Right lobe of liver (tissue), 6 donors: ENCODE results near the gene RBM19. TPM values are rescaled to one million over a fixed set of nuclear protein-coding genes. Genes with fewer than 3 reads are reported as not detected.

ENCODE experiments used
- ATAC-seq, 4 donors: fragments of 200-7000 bp; cut with Tn5 transposase; one replicate each; pipeline ENCODE4 v1.9.1; 2020; ENCODE audit warnings: mild to moderate bottlenecking in 4 of 4, moderate library complexity in 4 of 4
- DNase-seq, 3 donors: peaks; one replicate each; pipeline ENCODE4 v3.0.0-alpha.2; 2020
- H3K27ac ChIP-seq, 3 donors: fragments of 200-600 bp; one replicate each; pipeline ENCODE4 v1.8.0; 2022
- H3K27me3 ChIP-seq, 2 donors: fragments of 200-600 bp; one replicate each; pipeline ENCODE4 v1.8.0; 2022
- H3K36me3 ChIP-seq, 4 donors: fragments of 200-600 bp; sonication (generic) in 1 of 4; one replicate each; pipeline versions ENCODE4 v1.5.1 to v1.8.0; 2017 to 2022; ENCODE audit warnings: control low read depth in 1 of 4
- H3K4me1 ChIP-seq, 4 donors: fragments of 200-600 bp; sonication (generic) in 1 of 4; one replicate each; pipeline versions ENCODE4 v1.5.1 to v1.8.0; 2017 to 2022; ENCODE audit warnings: control low read depth in 1 of 4
- H3K4me3 ChIP-seq, 3 donors: fragments of 200-600 bp; one replicate each; pipeline ENCODE4 v1.8.0; 2022
- H3K9me3 ChIP-seq, 4 donors: fragments of 200-600 bp; sonication (generic) in 1 of 4; one replicate each; pipeline versions ENCODE4 v1.5.1 to v1.8.0; 2017 to 2022; ENCODE audit warnings: control low read depth in 1 of 4
- POLR2A ChIP-seq: fragments of 450-650 bp; IDR thresholded peaks from one replicate; pipeline ENCODE4 v1.6.1; 2017; ENCODE audit warnings: antibody characterized with exemption, mild to moderate bottlenecking
- WGBS: methylation state at CpG from one replicate; pipeline ENCODE4 v1.1.6; 2018; ENCODE audit warnings: low coverage, low lambda C conversion rate; ENCODE audit not compliant: insufficient coverage; ENCODE audit errors: missing lambda C conversion rate; 5-methylcytosine and 5-hydroxymethylcytosine counted together
- intact Hi-C, 2 donors: fragments of 100-400 bp; cut with DNase I; formaldehyde crosslinking; loops; one replicate each; pipeline versions ENCODE4 v1.11.2 to v1.14.1; 2022
- total RNA-seq, 6 experiments: library from RNA; depleted of rRNA in 2 of 6; stranded (reverse); fragments of >200 nt in 2 of 6; fragmentation: NEBNext Ultra II Directional in 3 of 6; extraction: Animal tissue kit (Norgen Biotek cat#: 25700) in 3 of 6; gene quantifications; one replicate each; pipeline versions ENCODE4 v1.1.0 to v1.2.4, GENCODE V29; 2016 to 2023
- TF ChIP-seq, protein P1 (sequence below), 4 donors: fragments of 200-600 bp in 3 of 4; fragments of 450-650 bp in 1 of 4; IDR thresholded peaks; one replicate each; pipeline versions ENCODE4 v1.5.1 to v1.8.0; 2016 to 2022; ENCODE audit warnings: antibody characterized with exemption in 4 of 4, mild to moderate bottlenecking in 2 of 4
- donor health status: DM: no; HTN: yes; CAD: no.
- donor health status: DM: no; HTN: no; CAD: no.
- donor health status: DM: no; HTN: no; CAD: no.
- donor health status: DM: no; HTN: yes; CAD: no.
- donor health status: DM: no; HTN: yes; CAD: no.

Gene RBM19
- total RNA-seq, 6 experiments from 2014 or later: 11.3 to 17.2 (median 14.2) TPM

DNA sequence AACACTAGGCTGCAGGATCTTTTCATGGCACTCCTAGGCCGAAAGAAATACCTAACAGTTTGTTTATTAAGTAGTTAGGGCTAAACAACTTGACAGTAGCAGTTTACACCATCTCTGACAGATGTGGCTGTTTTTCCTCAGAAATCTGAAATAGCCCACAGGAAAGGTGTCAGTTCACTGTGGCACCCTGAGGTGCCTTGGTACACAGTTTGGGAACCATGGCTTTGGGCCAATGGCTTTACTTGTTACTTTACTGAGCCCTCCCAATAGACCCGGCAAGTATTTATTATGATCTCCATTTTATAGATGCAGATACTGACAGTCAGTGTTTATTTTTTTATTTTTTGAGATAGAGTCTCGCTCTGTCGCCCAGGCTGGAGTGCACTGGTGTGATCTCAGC is 69.3 kb downstream of the RBM19 start:
- Histone ChIP-seq H3K27me3 (no peaks in the 10 kb centered on the region), H3K27ac (no peak overlapping the region), H3K4me1 (no peaks in the 10 kb centered on the region), H3K4me3 (no peak overlapping the region), H3K9me3 (no peaks in the 10 kb centered on the region), H3K36me3 (no peaks in the 10 kb centered on the region)
- ATAC-seq: no peak
- 96% methylated on average over 4 of the region's 4 CpGs for WGBS
- DNase-seq: no peak
- no peak for TF ChIP-seq POLR2A
- TF ChIP-seq, protein P1, sequence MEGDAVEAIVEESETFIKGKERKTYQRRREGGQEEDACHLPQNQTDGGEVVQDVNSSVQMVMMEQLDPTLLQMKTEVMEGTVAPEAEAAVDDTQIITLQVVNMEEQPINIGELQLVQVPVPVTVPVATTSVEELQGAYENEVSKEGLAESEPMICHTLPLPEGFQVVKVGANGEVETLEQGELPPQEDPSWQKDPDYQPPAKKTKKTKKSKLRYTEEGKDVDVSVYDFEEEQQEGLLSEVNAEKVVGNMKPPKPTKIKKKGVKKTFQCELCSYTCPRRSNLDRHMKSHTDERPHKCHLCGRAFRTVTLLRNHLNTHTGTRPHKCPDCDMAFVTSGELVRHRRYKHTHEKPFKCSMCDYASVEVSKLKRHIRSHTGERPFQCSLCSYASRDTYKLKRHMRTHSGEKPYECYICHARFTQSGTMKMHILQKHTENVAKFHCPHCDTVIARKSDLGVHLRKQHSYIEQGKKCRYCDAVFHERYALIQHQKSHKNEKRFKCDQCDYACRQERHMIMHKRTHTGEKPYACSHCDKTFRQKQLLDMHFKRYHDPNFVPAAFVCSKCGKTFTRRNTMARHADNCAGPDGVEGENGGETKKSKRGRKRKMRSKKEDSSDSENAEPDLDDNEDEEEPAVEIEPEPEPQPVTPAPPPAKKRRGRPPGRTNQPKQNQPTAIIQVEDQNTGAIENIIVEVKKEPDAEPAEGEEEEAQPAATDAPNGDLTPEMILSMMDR (IDR thresholded peaks at IDR 0.05): no peak
- intact Hi-C loops: no loop called here

DNA sequence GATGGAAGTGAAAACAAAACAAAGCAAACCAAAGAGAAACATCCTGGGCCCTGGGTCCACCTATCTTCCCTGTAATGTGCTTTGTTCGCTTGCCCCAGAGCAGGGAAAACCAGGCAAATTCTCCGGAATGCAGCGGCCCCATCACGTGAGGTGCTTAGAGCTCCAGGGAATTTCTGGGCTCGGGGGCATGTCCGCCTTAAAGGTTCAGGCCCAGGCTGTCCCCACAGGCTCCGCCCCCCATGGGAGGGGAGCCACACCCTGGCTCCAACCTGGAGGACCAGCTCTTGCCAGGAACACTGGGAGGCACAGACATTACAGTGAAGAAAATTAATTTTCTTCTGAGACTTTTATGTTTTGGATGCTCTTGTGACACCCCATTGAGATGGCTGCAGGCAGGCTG is 69.9 kb downstream of the RBM19 start:
- Histone ChIP-seq H3K36me3 (no peaks in the 10 kb centered on the region), H3K9me3 (no peaks in the 10 kb centered on the region), H3K27me3 (no peaks in the 10 kb centered on the region), H3K27ac (no peak overlapping the region), H3K4me1 (no peaks in the 10 kb centered on the region), H3K4me3 (no peak overlapping the region)
- 100% methylated on average over 4 of the region's 7 CpGs for WGBS
- TF ChIP-seq, protein P1 (IDR thresholded peaks at IDR 0.05): no peak
- no peak for TF ChIP-seq POLR2A
- ATAC-seq (no peak), DNase-seq (no peak)
- intact Hi-C loops: no loop called here

DNA sequence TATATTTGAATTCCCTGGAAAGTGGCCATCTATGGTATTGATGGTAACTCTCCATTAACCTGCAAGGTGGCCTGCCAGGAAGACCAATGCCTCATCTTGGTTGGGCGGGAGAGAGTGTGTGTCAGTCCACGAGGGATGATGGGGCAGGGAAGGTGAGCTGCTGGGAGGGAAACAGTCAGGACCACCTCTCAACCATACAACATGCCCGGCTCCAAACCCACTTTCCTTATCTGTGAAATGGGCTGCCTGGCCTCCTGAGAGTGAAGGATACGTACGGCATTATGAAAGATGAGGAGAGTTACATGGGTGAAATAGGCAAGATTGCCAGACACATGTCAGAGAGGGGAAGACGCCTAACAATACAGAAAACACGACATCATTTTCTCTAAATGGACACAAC is 70.9 kb downstream of the RBM19 start:
- Histone ChIP-seq H3K27ac (no peak overlapping the region), H3K4me1 (no peaks in the 10 kb centered on the region), H3K27me3 (no peaks in the 10 kb centered on the region), H3K36me3 (no peaks in the 10 kb centered on the region), H3K4me3 (no peak overlapping the region), H3K9me3 (no peaks in the 10 kb centered on the region)
- ATAC-seq: no peak
- WGBS: 89% methylated on average over 7 of the region's 7 CpGs
- no peak for DNase-seq
- intact Hi-C loops: no loop called here
- TF ChIP-seq POLR2A: no peak
- TF ChIP-seq, protein P1 (IDR thresholded peaks at IDR 0.05): no peak

DNA sequence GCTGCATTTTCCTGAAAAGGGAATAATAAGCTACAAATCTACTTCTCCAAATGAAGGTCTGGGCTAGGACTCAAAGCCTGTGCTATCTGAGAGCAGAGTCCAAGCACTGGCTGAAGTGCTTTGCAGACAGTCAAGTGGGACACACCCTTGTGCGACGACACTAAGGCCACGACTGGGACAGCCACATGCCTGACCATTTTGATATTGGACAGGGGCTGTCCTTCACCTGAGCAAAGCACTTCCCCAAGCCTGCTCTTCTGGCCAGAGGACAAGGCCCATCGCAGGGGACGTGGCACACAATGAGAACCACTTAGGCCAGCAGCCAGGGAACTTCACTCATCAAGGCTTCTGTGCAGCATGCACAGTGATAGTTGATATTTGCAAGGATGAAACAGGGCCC is 71.4 kb downstream of the RBM19 start:
- H3K36me3 ChIP-seq: no peaks in the 10 kb centered on the region
- DNase-seq (no peak), ATAC-seq (no peak)
- no peak for TF ChIP-seq POLR2A
- TF ChIP-seq, protein P1 (IDR thresholded peaks at IDR 0.05): no peak
- H3K4me3 ChIP-seq: no peak overlapping the region
- H3K4me1 ChIP-seq: no peaks in the 10 kb centered on the region
- no peaks in the 10 kb centered on the region for H3K27me3 ChIP-seq
- WGBS: no CpG with 5 or more reads among the region's 5 CpGs
- H3K27ac ChIP-seq: no peak overlapping the region
- intact Hi-C loops: no loop called here
- no peaks in the 10 kb centered on the region for H3K9me3 ChIP-seq

DNA sequence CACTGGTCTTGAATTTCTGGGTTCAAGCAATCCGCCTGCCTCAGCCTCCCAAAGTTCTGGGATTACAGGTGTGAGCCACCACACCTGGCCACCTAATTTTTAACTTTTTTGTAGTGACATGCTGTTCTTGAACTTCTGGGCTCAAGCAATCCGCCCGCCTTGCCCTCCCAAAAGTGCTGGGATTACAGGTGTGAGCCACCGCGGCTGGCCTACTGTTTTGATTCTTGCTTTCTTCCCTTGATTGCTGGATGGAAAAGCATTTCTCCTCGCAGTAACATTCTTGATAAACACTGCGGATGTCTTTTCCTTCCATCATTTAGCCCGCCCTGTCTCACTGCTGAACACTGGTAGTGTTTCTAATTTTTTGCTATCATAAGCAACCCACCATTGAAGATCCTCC is 72.9 kb downstream of the RBM19 start:
- WGBS: 95% methylated on average over 7 of the region's 8 CpGs
- Histone ChIP-seq H3K36me3 (no peaks in the 10 kb centered on the region), H3K9me3 (no peaks in the 10 kb centered on the region), H3K27me3 (no peaks in the 10 kb centered on the region), H3K4me1 (no peaks in the 10 kb centered on the region), H3K4me3 (no peak overlapping the region), H3K27ac (no peak overlapping the region)
- ATAC-seq: no peak
- intact Hi-C loops: no loop called here
- DNase-seq: no peak
- no peak for TF ChIP-seq POLR2A
- TF ChIP-seq, protein P1 (IDR thresholded peaks at IDR 0.05): no peak
